Erythroblast (primary cell): ENCODE results near the gene ERLIN1.
"Not testable (repeated sequence)": the region's sequence is repeated elsewhere in the genome, so short reads cannot be mapped to it uniquely, and the experiment has no call there.

Experiments used
- DNase-seq, 2 experiments: peaks; one replicate each; lab custom pipeline; 2025; lab: John Stamatoyannopoulos, UW
- GATA1 ChIP-seq: IDR thresholded peaks from 2 replicates; pipeline ENCODE4 v1.6.1; 2011; ENCODE audit warnings: low read depth, mild to moderate bottlenecking, control low read depth, low read length, moderate library complexity
- POLR2A ChIP-seq: IDR thresholded peaks from 2 replicates; pipeline ENCODE4 v1.6.1; 2011; ENCODE audit warnings: mild to moderate bottlenecking, low read length

ERLIN1 gene

DNA sequence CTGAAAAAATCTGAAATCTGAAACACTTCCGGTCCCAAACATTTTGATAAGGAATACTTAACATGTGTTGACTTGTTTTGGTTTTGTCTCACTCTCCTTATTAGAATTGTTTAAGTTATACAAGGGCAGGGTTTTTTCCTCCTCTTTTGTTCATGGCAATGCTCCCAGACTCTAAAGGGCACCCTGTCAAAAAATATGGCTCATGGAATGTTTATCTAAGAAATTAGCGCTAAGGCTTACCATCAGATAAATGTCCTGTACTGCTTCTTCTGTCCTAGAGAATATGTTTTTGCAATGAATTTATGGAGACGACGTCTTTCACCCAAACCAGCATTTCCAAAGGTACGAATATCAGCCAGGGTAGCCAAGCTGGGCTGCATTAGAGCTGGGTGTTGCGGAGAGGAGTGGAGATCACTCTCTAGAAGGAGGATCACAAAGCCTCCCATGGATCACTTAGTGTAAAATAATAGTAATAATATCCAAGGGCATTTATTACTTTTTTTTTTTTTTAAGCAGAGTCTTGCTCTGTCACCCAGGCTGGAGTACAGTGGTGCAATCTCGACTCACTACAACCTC lies 46.8 kb downstream of the ERLIN1 start:
- DNase-seq, result no peak
- no peak for TF ChIP-seq POLR2A
- TF ChIP-seq GATA1, result no peak

DNA sequence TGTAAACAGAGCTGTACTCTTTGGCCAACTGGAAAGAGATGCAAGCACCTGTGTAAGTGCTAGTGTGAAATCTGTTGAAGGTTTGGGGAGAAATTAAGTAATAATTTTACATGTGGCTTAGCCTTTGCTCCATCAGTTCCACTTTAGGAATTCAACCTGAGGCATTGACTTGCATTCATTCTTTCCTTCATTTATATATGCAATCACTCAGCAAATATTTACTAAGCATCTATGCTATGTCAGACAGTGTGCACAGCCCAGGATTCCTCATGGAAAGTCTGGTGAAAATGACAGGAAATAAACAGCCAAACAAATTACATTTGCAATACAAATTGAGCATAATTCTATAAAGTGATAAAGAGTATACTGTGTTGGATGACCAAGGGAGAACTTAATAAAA lies 50.3 kb downstream of the ERLIN1 start:
- DNase-seq, result no peak
- no peak for TF ChIP-seq GATA1
- TF ChIP-seq POLR2A, result no peak

DNA sequence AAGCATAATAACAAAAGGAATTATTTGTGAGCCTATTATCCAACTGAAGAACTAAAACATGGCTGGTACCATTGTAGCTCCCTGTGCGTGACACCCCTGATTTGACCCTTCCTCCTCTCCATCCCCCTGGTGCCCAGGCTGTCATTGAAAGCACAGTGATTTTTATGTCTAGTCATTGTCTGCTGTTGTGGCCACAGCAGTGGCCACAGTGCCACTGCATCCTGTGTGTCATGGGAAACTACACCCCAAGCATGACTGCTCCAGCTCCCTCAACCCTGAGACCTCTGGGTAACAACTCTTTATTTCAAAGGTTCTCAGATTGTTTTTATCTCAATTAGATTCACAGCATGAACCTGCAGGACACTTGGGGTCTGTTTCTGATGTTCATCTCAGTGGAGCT lies 52.0 kb downstream of the ERLIN1 start:
- no peak for TF ChIP-seq GATA1
- no peak for TF ChIP-seq POLR2A
- DNase-seq, result no peak

DNA sequence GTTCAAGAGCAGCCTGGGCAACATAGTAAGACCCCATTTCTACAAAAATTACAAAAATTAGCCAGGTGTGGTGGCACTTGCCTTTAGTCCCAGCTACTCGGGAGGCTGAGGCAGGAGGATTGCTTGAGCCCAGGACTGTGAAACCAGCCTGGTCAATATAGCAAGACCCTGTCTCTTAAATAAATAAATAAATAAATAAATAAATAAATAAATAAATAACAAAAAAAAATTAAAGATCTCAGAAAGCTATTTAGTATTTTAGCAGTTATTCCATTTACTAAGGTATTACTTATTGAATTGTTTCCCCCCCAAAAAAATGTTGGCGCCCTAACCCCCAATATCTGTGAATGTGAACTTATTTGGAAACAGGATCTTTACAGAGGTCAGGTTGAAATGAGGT lies 53.4 kb downstream of the ERLIN1 start:
- DNase-seq, result no peak
- no peak for TF ChIP-seq GATA1
- TF ChIP-seq POLR2A, result no peak

DNA sequence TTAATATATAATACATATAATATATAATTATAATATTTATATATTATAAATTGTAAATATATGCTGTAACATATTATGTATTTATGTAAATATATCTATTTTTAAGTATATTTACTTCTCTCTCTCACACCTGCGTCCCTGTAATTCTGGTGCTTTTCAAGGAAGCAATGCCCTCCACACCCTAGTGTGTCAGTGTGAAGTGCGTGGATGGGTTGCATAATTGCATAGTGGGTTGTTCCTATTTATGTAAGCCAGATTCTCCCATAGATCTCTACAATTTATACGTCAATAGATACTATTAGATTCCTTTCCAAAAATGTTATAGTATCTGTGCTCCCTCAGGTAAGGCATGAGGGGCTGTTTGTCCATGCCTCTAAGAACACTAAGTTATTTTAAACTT lies 54.3 kb downstream of the ERLIN1 start:
- TF ChIP-seq GATA1 (no peak), POLR2A (no peak)

GRCh38 chr10:100130831-100131230 lies 55.0 kb downstream of the ERLIN1 start:
- TF ChIP-seq POLR2A (no peak), GATA1 (no peak)
- DNase-seq, result no peak

More for the DNA sequence above, 54.3 kb downstream of the ERLIN1 start:
- DNase-seq, result no peak

- no peak for DNase-seq
- TF ChIP-seq POLR2A (no peak), GATA1 (no peak)
These were observed 56.4 kb downstream of the ERLIN1 start for GRCh38 chr10:100129424-100129823.

DNA sequence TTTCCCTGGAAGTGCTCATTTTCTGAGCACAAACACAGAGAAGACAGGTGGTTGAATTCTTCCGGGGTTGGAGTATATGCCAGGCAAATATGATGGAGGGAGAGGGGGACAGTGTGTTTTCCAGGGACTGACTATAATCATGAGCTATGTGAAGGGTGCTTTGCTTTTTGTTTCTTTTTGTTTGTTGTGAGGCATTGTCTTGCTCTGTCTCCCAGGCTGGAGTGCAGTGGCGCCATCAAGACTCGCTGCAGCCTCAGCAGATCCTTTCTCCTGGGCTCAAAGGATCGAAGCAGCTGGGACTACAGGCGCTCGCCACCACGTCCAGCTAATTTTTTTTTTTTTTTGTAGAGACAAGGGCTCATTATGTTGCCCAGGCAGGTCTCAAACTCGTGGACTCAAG lies 56.9 kb downstream of the ERLIN1 start:
- TF ChIP-seq GATA1 (no peak), POLR2A (no peak)
- DNase-seq, result no peak

GRCh38 chr10:100125335-100125734 lies 60.5 kb downstream of the ERLIN1 start:
- not testable (repeated sequence) for DNase-seq

- no peak for DNase-seq
- TF ChIP-seq GATA1, result no peak
- TF ChIP-seq POLR2A, result no peak
These were observed 61.7 kb downstream of the ERLIN1 start for GRCh38 chr10:100124097-100124496.

DNA sequence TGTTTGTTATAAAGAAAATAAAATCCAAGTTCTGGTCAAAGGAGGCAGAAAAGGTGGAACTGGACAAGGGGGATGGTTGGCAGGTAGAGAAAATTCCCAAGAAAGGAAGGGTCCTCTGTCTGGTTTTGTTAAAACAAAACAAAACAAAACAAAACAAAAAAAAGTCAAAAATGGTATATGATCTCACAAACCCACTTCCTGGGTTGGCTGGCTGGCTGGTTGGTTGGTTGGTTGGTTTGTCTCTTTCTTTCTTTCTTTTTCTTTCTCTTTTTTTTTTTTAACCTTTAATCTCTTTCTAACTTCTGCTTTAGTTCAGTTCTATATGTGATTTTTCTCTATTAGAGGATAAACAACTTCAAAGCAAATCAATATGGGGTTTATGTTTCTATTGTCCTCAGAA lies 63.0 kb downstream of the ERLIN1 start:
- DNase-seq, result no peak
- no peak for TF ChIP-seq POLR2A
- TF ChIP-seq GATA1, result no peak

GRCh38 chr10:100120550-100120949 lies 65.3 kb downstream of the ERLIN1 start:
- TF ChIP-seq POLR2A, result no peak
- TF ChIP-seq GATA1, result no peak
- no peak for DNase-seq

DNA sequence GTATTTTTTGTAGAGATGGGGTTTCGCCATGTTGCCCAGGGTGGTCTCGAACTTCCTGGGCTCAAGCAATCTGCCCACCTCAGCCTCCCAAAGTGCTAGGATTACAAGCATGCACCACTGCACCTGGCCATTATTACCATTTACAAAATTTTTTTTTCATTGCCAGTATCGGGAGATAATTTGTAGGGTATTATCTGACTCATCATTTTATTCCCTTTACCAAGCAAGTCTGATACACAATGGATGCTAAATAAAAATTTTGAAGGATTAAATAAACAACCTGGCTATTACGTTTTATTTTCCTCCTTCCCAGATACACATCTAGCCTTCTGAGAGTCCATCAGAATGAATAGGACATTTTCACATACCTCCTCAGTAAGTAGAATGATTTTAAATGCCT lies 66.1 kb downstream of the ERLIN1 start:
- TF ChIP-seq POLR2A (no peak), GATA1 (no peak)
- no peak for DNase-seq

DNA sequence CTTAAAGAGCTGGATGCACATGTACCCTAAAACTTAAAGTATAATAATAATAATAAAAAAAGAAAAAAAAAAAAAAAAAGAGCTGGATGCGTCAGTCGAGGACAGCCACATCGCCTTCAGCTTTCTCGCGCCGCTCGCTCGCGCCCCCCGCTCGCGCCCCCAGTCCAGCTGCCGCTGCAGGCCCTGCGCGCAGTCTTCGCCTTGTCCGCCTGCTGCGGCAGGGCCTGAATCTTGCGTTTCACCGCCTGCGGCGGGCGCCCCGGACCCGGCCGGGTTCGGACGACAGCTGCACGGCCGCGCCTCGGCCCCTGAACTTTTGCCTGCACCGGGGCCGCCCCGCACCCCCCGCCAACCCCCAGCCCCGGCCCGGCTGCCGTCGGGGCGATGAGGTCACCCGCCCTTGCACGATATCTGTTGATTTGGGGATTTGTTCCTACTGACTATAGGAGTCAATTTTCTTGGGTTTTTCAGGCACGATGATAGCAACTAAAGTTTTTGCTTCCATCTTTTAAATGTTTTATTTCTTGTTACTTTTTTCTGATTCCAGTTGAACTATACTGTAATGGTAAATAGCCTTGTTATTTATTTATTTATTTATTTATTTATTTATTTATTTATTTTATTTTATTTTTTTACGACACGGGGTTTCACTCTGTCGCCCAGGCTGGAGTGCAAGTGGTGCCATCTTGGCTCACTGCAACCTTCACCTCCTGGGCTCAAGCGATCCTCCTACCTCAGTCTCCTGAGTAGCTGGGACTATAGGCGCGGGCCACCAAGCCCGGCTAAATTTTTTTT lies 70.7 kb downstream of the ERLIN1 start:
- TF ChIP-seq GATA1 (no peak), POLR2A (no peak)
- DNase-seq, result no peak

DNA sequence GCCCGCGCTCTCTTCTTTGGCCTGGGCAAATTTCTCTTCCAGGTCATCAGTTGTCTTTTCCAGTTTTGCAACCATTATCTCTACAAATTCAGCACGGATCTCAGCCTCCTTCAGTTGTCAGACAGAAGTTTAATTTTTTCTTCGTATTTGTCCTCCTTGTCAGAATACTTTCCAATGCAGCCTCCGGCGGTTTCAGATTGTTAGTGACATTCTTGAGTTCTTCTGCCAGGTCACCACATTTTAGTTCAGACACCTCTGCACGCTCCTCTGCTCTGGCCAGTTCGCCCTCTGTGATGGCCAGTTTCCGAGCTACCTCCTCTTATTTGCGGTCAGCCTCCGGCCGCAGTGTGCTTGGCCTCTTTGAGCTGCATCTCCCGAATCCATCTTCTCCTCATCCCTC lies 71.4 kb downstream of the ERLIN1 start:
- no peak for DNase-seq
- TF ChIP-seq GATA1, result no peak
- no peak for TF ChIP-seq POLR2A

DNA sequence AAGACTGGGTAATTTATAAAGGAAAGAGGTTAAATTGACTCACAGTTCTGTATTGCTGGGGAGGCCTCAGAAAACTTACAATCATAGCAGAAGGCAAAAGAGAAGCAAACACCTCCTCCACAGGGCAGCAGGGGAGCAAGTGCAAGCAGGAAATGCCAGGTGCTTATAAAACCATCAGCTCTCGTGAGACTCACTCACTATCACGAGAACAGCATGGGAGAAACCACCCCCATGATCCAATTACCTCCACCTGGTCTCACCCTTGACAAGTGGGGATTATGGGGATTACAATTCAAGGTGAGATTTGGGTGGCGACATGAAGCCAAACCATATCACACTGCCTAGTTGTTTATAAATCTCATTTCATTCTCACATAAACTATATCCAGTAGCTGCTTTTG lies 76.2 kb downstream of the ERLIN1 start:
- no peak for DNase-seq
- TF ChIP-seq GATA1, result no peak
- TF ChIP-seq POLR2A, result no peak
